Testis (tissue), 2 donors: ENCODE measurements around the gene BTNL8.

Source experiments
- CTCF ChIP-seq, 3 experiments: fragments of 450-650 bp in 2 of 3; fragments of 200-600 bp in 1 of 3; sonication (generic) in 1 of 3; IDR thresholded peaks; one replicate each; pipeline ENCODE4 v1.5.1; 2016 to 2019; ENCODE audit warnings: antibody characterized with exemption in 3 of 3, mild to moderate bottlenecking in 2 of 3, moderate library complexity in 1 of 3
- POLR2A ChIP-seq: fragments of 450-650 bp; IDR thresholded peaks from one replicate; pipeline ENCODE4 v1.6.1; 2017; ENCODE audit warnings: antibody characterized with exemption, mild to moderate bottlenecking, moderate library complexity

DNA sequence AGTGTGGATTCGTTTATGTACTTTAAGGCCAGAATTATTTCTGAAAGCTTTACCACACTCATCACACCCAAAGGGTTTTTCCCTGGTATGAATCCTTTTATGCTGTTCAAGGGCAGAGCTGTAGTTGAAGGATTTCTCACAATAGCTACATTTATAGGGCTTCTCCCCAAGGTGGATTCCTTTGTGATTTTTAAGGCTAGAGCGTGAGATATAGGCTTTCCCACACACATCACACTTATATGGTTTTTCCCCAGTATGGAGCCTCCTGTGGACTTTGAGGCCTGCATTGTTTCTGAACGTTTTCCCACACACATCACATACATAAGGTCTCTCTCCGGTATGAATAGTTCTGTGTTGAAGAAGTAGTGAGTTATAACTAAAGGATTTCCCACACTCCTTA, 49.1 kb upstream of the BTNL8 start:
- no peak for TF ChIP-seq CTCF (IDR thresholded peaks at IDR 0.05)
- no peak for TF ChIP-seq POLR2A
